Suprapubic skin (tissue), 4 donors: Measurements from ENCODE around the gene TOMM40. TPM values are rescaled to one million over a fixed set of nuclear protein-coding genes. Genes with fewer than 3 reads are reported as not detected.

Source experiments
- DNase-seq, 2 donors: peaks; one replicate each; pipeline ENCODE4 v3.0.0-alpha.2; 2019; ENCODE audit warnings: low spot score in 2 of 2
- H3K27ac ChIP-seq: fragments of 200-600 bp; sonication (generic); one replicate; pipeline ENCODE4 v1.5.1; 2019
- H3K27me3 ChIP-seq: fragments of 200-600 bp; sonication (generic); one replicate; pipeline ENCODE4 v1.5.1; 2019
- H3K36me3 ChIP-seq: fragments of 200-600 bp; sonication (generic); one replicate; pipeline ENCODE4 v1.5.1; 2019
- H3K4me1 ChIP-seq: fragments of 200-600 bp; sonication (generic); one replicate; pipeline ENCODE4 v1.5.1; 2019
- H3K4me3 ChIP-seq: fragments of 200-600 bp; sonication (generic); one replicate; pipeline ENCODE4 v1.5.1; 2019; ENCODE audit warnings: mild to moderate bottlenecking
- H3K9me3 ChIP-seq: fragments of 200-600 bp; sonication (generic); one replicate; pipeline ENCODE4 v1.5.1; 2019
- CTCF ChIP-seq, 2 donors: fragments of 200-600 bp in 1 of 2; fragments of 450-650 bp in 1 of 2; sonication (generic) in 1 of 2; IDR thresholded peaks; one replicate each; pipeline ENCODE4 v1.5.1; 2016 to 2019; ENCODE audit warnings: antibody characterized with exemption in 2 of 2, mild to moderate bottlenecking in 1 of 2, moderate library complexity in 1 of 2
- EP300 ChIP-seq: sonication (generic); formaldehyde crosslinking; IDR thresholded peaks from one replicate; pipeline ENCODE4 v1.6.1; 2017; ENCODE audit warnings: antibody characterized with exemption
- POLR2A ChIP-seq, 2 donors: fragments of 450-650 bp; IDR thresholded peaks; one replicate each; pipeline ENCODE4 v1.6.1; 2017; ENCODE audit warnings: antibody characterized with exemption in 2 of 2, mild to moderate bottlenecking in 2 of 2, moderate library complexity in 2 of 2
- POLR2AphosphoS5 ChIP-seq, 3 donors: sonication (generic); formaldehyde crosslinking; IDR thresholded peaks; one replicate each; pipeline ENCODE4 v1.6.1; 2017; ENCODE audit warnings: antibody characterized with exemption in 3 of 3
- WGBS: methylation state at CpG from one replicate; pipeline ENCODE4 v1.1.5; 2018; 5-methylcytosine and 5-hydroxymethylcytosine counted together
- total RNA-seq, 4 donors: library from RNA; depleted of rRNA; stranded (reverse); fragments of >200 nt; gene quantifications; one replicate each; pipeline ENCODE4 v1.1.0, GENCODE V29; 2016

TOMM40 gene
- total RNA-seq, 4 donors from 2014 or later, result 32.7 to 51.9 (median 47.1) TPM

- no peaks in the 10 kb centered on the region for H3K27me3 ChIP-seq
- H3K4me3 ChIP-seq, result no peak overlapping the region
- H3K36me3 ChIP-seq, result peaks cover 52% of the 10 kb centered on the region
- no peak overlapping the region for H3K27ac ChIP-seq
- 90% methylated on average over 7 of the region's 7 CpGs for WGBS
- TF ChIP-seq EP300, result no peak
- TF ChIP-seq POLR2A (IDR thresholded peaks at IDR 0.05), result no peak
- TF ChIP-seq POLR2AphosphoS5 (IDR thresholded peaks at IDR 0.05), result no peak
- TF ChIP-seq CTCF (IDR thresholded peaks at IDR 0.05), result no peak
- peaks cover 29% of the 10 kb centered on the region for H3K4me1 ChIP-seq
- H3K9me3 ChIP-seq, result no peaks in the 10 kb centered on the region
- no peak for DNase-seq
These were observed 1.9 kb downstream of the TOMM40 start for GRCh38 chr19:44892932-44893331.

GRCh38 chr19:44893332-44894051 is 2.4 kb downstream of the TOMM40 start:
- no peak for TF ChIP-seq EP300
- TF ChIP-seq POLR2AphosphoS5 (IDR thresholded peaks at IDR 0.05), result no peak
- WGBS, result 89% methylated on average over 8 of the region's 18 CpGs
- Histone ChIP-seq H3K36me3 (peaks cover 53% of the 10 kb centered on the region), H3K27me3 (no peaks in the 10 kb centered on the region), H3K4me3 (no peak overlapping the region), H3K4me1 (peaks cover 29% of the 10 kb centered on the region), H3K27ac (no peak overlapping the region), H3K9me3 (no peaks in the 10 kb centered on the region)
- no peak for DNase-seq

GRCh38 chr19:44894052-44894400 is 3.0 kb downstream of the TOMM40 start:
- Histone ChIP-seq H3K27me3 (no peaks in the 10 kb centered on the region), H3K4me1 (peaks cover 29% of the 10 kb centered on the region), H3K36me3 (peaks cover 55% of the 10 kb centered on the region), H3K27ac (no peak overlapping the region), H3K4me3 (no peak overlapping the region), H3K9me3 (no peaks in the 10 kb centered on the region)
- TF ChIP-seq POLR2A (IDR thresholded peaks at IDR 0.05) (no peak), POLR2AphosphoS5 (IDR thresholded peaks at IDR 0.05) (no peak), EP300 (no peak), CTCF (IDR thresholded peaks at IDR 0.05) (no peak)
- 89% methylated on average over 6 of the region's 6 CpGs for WGBS
- DNase-seq, result no peak

GRCh38 chr19:44894946-44895345 is 3.9 kb downstream of the TOMM40 start:
- 80% methylated on average over 9 of the region's 9 CpGs for WGBS

GRCh38 chr19:44897835-44898234 is 6.8 kb downstream of the TOMM40 start:
- 75% methylated on average over 6 of the region's 8 CpGs for WGBS
- Histone ChIP-seq H3K36me3 (peaks cover 90% of the 10 kb centered on the region), H3K4me1 (peaks cover 6% of the 10 kb centered on the region), H3K27ac (no peak overlapping the region), H3K4me3 (no peak overlapping the region), H3K9me3 (no peaks in the 10 kb centered on the region), H3K27me3 (no peaks in the 10 kb centered on the region)
- DNase-seq, result no peak
- TF ChIP-seq POLR2AphosphoS5 (IDR thresholded peaks at IDR 0.05), result no peak
- TF ChIP-seq CTCF (IDR thresholded peaks at IDR 0.05), result no peak
- no peak for TF ChIP-seq EP300
- TF ChIP-seq POLR2A (IDR thresholded peaks at IDR 0.05), result no peak

More at GRCh38 chr19:44894946-44895345, 3.9 kb downstream of the TOMM40 start:
- DNase-seq, result no peak
- Histone ChIP-seq H3K27ac (no peak overlapping the region), H3K9me3 (no peaks in the 10 kb centered on the region), H3K4me1 (peaks cover 21% of the 10 kb centered on the region), H3K4me3 (no peak overlapping the region), H3K27me3 (no peaks in the 10 kb centered on the region), H3K36me3 (peaks cover 61% of the 10 kb centered on the region)
- no peak for TF ChIP-seq EP300
- TF ChIP-seq POLR2AphosphoS5 (IDR thresholded peaks at IDR 0.05), result no peak
- no peak for TF ChIP-seq CTCF (IDR thresholded peaks at IDR 0.05)
- no peak for TF ChIP-seq POLR2A (IDR thresholded peaks at IDR 0.05)
